B cell (primary cell): ENCODE measurements around the gene EXOC4. TPM values are rescaled to one million over a fixed set of nuclear protein-coding genes. Genes with fewer than 3 reads are reported as not detected.

ENCODE experiments used
- ATAC-seq: fragments of 200-7000 bp; cut with Tn5 transposase; one replicate; pipeline ENCODE4 v1.10.0; 2021; ENCODE audit warnings: low read depth, mild to moderate bottlenecking, moderate number of reproducible peaks, moderate library complexity
- CTCF ChIA-PET: fragments of 350-600 bp; sonication (Branson Sonifier 250); formaldehyde crosslinking; loops from one replicate; lab custom pipeline; 2021; ENCODE audit warnings: antibody characterized with exemption, inconsistent platforms; lab: Charles Lee
- POLR2A ChIA-PET: fragments of 350-600 bp; sonication (Branson Sonifier 250); formaldehyde crosslinking; loops from one replicate; lab custom pipeline; 2021; ENCODE audit warnings: antibody characterized with exemption; lab: Charles Lee
- DNase-seq: peaks from one replicate; pipeline ENCODE4 v3.0.0; 2013
- H2AFZ ChIP-seq: 2 replicates; pipeline ENCODE4 v1.6.1; 2012; ENCODE audit warnings: mild to moderate bottlenecking, low read depth, low read length; ENCODE audit not compliant: insufficient read depth, poor library complexity, severe bottlenecking
- H3K27ac ChIP-seq, 2 donors: 1 replicate in 1 of 2; 2 replicates in 1 of 2; pipeline ENCODE4 v1.5.1; 2012 to 2013; ENCODE audit warnings: low read length in 2 of 2, mild to moderate bottlenecking in 2 of 2, moderate library complexity in 1 of 2
- H3K27me3 ChIP-seq, 4 experiments: fragments of 200-600 bp in 1 of 4; sonication (generic) in 1 of 4; replicated peaks in 1 of 4; 1 replicate in 2 of 4; 2 replicates in 2 of 4; pipeline versions ENCODE4 v1.6.1 to v1.7.0; 2013 to 2016; ENCODE audit warnings: low read length in 3 of 4, mild to moderate bottlenecking in 2 of 4, mixed read lengths in 1 of 4, moderate library complexity in 1 of 4; ENCODE audit not compliant: insufficient read depth in 4 of 4, control insufficient read depth in 3 of 4; ENCODE audit errors: control extremely low read depth in 1 of 4
- H3K36me3 ChIP-seq, 2 experiments: replicated peaks in 1 of 2; 1 replicate in 1 of 2; 2 replicates in 1 of 2; pipeline versions ENCODE4 v1.6.1 to v1.7.1; 2013; ENCODE audit warnings: low read length in 1 of 2; ENCODE audit not compliant: insufficient read depth in 2 of 2, control insufficient read depth in 1 of 2; ENCODE audit errors: control extremely low read depth in 1 of 2, extremely low read depth in 1 of 2
- H3K4me1 ChIP-seq, 2 donors: fragments of 200-600 bp in 1 of 2; sonication (generic) in 1 of 2; 1 replicate in 1 of 2; 2 replicates in 1 of 2; pipeline versions ENCODE4 v1.5.1 to v1.6.1; 2013 to 2017; ENCODE audit warnings: low read length in 2 of 2; ENCODE audit not compliant: control insufficient read depth in 2 of 2, insufficient read depth in 2 of 2
- H3K4me2 ChIP-seq: replicated peaks from 2 replicates; pipeline ENCODE3; 2012; ENCODE audit warnings: mild to moderate bottlenecking, low read depth, low read length; ENCODE audit not compliant: poor library complexity, severe bottlenecking
- H3K4me3 ChIP-seq, 5 experiments: fragments of 200-600 bp in 1 of 5; sonication (generic) in 1 of 5; 1 replicate in 3 of 5; 2 replicates in 2 of 5; pipeline versions ENCODE4 v1.5.1 to v1.7.0; 2011 to 2016; ENCODE audit warnings: low read length in 4 of 5, mild to moderate bottlenecking in 4 of 5, low read depth in 2 of 5, control low read depth in 1 of 5, moderate library complexity in 1 of 5; ENCODE audit not compliant: insufficient read depth in 1 of 5; ENCODE audit errors: control extremely low read depth in 1 of 5, extremely low read depth in 1 of 5
- H3K79me2 ChIP-seq: fragments of 200-600 bp; sonication (generic); one replicate; pipeline ENCODE4 v1.6.0; 2016; ENCODE audit warnings: low read length; ENCODE audit not compliant: control insufficient read depth, insufficient read depth
- H3K9ac ChIP-seq: fragments of 200-600 bp; sonication (generic); 2 replicates; pipeline ENCODE4 v1.6.1; 2017; ENCODE audit warnings: mild to moderate bottlenecking, low read length, moderate library complexity
- H3K9me3 ChIP-seq, 3 donors: one replicate each; pipeline versions ENCODE4 v1.6.1 to v1.7.1; 2013; ENCODE audit warnings: low read length in 2 of 3; ENCODE audit not compliant: control insufficient read depth in 2 of 3, insufficient read depth in 1 of 3; ENCODE audit errors: control extremely low read depth in 1 of 3
- H4K20me1 ChIP-seq: 2 replicates; pipeline ENCODE4 v1.6.0; 2012; ENCODE audit warnings: mild to moderate bottlenecking, low read length; ENCODE audit not compliant: insufficient read depth, control insufficient read depth, poor library complexity, severe bottlenecking
- H3K27ac Mint-ChIP-seq: one replicate; pipeline ENCODE4 v1.8.0; 2021; ENCODE audit warnings: mixed read lengths
- H3K27me3 Mint-ChIP-seq: one replicate; pipeline ENCODE4 v1.8.0; 2021; ENCODE audit warnings: mixed read lengths
- H3K4me1 Mint-ChIP-seq: one replicate; pipeline ENCODE4 v1.8.0; 2021; ENCODE audit warnings: mixed read lengths
- H3K4me3 Mint-ChIP-seq: one replicate; pipeline ENCODE4 v1.8.0; 2021; ENCODE audit warnings: mixed read lengths
- H3K9me3 Mint-ChIP-seq: one replicate; pipeline ENCODE4 v1.8.0; 2022; ENCODE audit warnings: mixed read lengths; ENCODE audit not compliant: insufficient read depth
- CTCF ChIP-seq: fragments of 200-600 bp; IDR thresholded peaks from one replicate; pipeline ENCODE4 v1.8.0; 2022; ENCODE audit warnings: antibody characterized with exemption, mild to moderate bottlenecking
- EZH2 ChIP-seq: IDR thresholded peaks from 2 replicates; pipeline ENCODE4 v1.6.1; 2012; ENCODE audit warnings: borderline replicate concordance, low read depth, mild to moderate bottlenecking, moderate library complexity, low read length; ENCODE audit not compliant: insufficient read depth, poor library complexity, severe bottlenecking
- WGBS: methylation state at CpG from one replicate; pipeline ENCODE4 v1.1.5; 2013; ENCODE audit warnings: missing lambda C conversion rate; ENCODE audit not compliant: insufficient coverage; 5-methylcytosine and 5-hydroxymethylcytosine counted together
- intact Hi-C: fragments of 100-400 bp; cut with micrococcal nuclease; formaldehyde crosslinking; loops from one replicate; pipeline ENCODE4 v1.10.0; 2022
- polyA plus RNA-seq: library from polyadenylated mRNA; depleted of rRNA; stranded (reverse); fragments of >200 nt; gene quantifications from 2 replicates; pipeline ENCODE4 v1.2.3, GENCODE V29; 2012
- total RNA-seq, 2 donors: library from RNA; stranded (reverse); fragments of 120-200 nt in 1 of 2; gene quantifications; 1 replicate in 1 of 2; 2 replicates in 1 of 2; pipeline versions ENCODE4 v1.2.3 to v1.2.4, GENCODE V29; 2013 to 2022

EXOC4 gene
- total and polyA plus RNA-seq, 2 donors (not counting 1 experiment from before 2014, with no cell fraction given), result 16.7 to 135 TPM

DNA sequence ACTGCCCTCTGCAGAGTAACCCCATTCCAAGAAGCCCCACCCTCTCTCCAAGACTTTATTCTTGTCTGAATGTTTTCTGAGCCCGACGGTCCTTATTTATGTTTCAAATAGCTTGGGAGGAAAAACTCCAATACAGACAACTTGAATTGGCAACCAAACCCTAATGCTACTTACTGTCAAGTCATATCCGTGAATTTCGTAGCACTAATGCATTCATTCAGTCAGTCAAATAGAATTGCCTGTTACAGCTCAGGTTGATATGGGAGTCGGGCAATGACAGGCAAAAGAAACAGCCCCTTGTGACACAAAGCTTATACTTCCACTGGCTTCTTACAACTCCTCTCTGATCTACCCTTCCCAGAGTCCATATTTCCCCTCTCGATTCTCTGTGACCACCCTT, 815.8 kb downstream of the EXOC4 start:
- WGBS, result 98% methylated on average over 4 of the region's 6 CpGs
- H3K36me3 ChIP-seq, result peaks cover 0 to 6% of the 10 kb centered on the region in 2 experiments

DNA sequence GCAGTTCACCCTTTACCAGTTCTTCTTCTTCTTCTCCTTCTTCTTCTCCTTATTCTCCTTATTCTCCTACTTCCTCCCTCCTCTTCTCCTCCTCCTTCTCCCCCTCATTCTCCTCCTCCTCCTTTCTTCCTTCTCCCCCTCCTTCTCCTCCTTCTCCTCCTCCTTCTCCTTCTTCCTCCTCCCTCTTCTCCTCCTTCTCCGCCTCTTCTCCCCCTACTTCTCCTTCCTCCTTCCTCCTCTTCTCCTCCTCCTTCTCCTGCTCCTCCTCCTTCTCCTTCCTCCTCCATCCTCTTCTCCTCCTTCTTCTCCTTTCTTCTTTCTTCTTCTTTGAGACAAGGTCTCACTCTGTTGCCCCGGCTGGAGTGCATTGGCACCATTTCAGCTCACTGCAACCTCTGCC, 816.3 kb downstream of the EXOC4 start:
- H3K9me3 ChIP-seq, result peaks cover 0 to 2% (median 0%) of the 10 kb centered on the region in 3 donors
- POLR2A ChIA-PET, result no interaction called here
- no peak overlapping the region for H2AFZ ChIP-seq
- WGBS, result 95% methylated on average over 2 of the region's 2 CpGs
- H4K20me1 ChIP-seq, result no peaks in the 10 kb centered on the region
- no peaks in the 10 kb centered on the region for H3K27me3 ChIP-seq
- no peak overlapping the region for H3K4me2 ChIP-seq
- Mint-ChIP-seq H3K9me3 (no peaks in the 10 kb centered on the region), H3K27me3 (no peaks in the 10 kb centered on the region), H3K4me1 (no peaks in the 10 kb centered on the region), H3K4me3 (no peak overlapping the region), H3K27ac (no peak overlapping the region)
- CTCF ChIA-PET, result interaction anchor here (1.4 kb wide), 1 partner anchor 71 kb away, joined by 4 read pairs; no protein-coding TSS in a partner anchor
- H3K4me3 ChIP-seq, result no peak overlapping the region
- no peak overlapping the region for H3K27ac ChIP-seq
- intact Hi-C loops, result no loop called here
- peaks cover 0 to 6% of the 10 kb centered on the region in 2 experiments for H3K36me3 ChIP-seq
- DNase-seq (no peak), ATAC-seq (no peak)
- H3K79me2 ChIP-seq, result no peaks in the 10 kb centered on the region
- TF ChIP-seq CTCF (no peak), EZH2 (no peak)
- no peaks in the 10 kb centered on the region for H3K4me1 ChIP-seq
- H3K9ac ChIP-seq, result no peak overlapping the region

More for the DNA sequence above, 815.8 kb downstream of the EXOC4 start:
- ATAC-seq (no peak), DNase-seq (no peak)
- TF ChIP-seq CTCF (no peak), EZH2 (no peak)
- Histone ChIP-seq H3K27me3 (no peaks in the 10 kb centered on the region), H3K9me3 (no peaks in the 10 kb centered on the region), H2AFZ (no peak overlapping the region), H3K4me1 (no peaks in the 10 kb centered on the region), H3K4me3 (no peak overlapping the region), H3K4me2 (no peak overlapping the region), H4K20me1 (no peaks in the 10 kb centered on the region), H3K9ac (no peak overlapping the region), H3K27ac (no peak overlapping the region), H3K79me2 (no peaks in the 10 kb centered on the region)
- CTCF ChIA-PET, result interaction anchor here (1.4 kb wide), 1 partner anchor 71 kb away, joined by 4 read pairs; no protein-coding TSS in a partner anchor
- H3K27ac Mint-ChIP-seq, result no peak overlapping the region
- H3K27me3 Mint-ChIP-seq, result no peaks in the 10 kb centered on the region
- POLR2A ChIA-PET, result no interaction called here
- intact Hi-C loops, result no loop called here
- no peak overlapping the region for H3K4me3 Mint-ChIP-seq
- H3K4me1 Mint-ChIP-seq, result no peaks in the 10 kb centered on the region
- no peaks in the 10 kb centered on the region for H3K9me3 Mint-ChIP-seq
